ENCODE data around the gene MAD1L1.

Gene MAD1L1

DNA sequence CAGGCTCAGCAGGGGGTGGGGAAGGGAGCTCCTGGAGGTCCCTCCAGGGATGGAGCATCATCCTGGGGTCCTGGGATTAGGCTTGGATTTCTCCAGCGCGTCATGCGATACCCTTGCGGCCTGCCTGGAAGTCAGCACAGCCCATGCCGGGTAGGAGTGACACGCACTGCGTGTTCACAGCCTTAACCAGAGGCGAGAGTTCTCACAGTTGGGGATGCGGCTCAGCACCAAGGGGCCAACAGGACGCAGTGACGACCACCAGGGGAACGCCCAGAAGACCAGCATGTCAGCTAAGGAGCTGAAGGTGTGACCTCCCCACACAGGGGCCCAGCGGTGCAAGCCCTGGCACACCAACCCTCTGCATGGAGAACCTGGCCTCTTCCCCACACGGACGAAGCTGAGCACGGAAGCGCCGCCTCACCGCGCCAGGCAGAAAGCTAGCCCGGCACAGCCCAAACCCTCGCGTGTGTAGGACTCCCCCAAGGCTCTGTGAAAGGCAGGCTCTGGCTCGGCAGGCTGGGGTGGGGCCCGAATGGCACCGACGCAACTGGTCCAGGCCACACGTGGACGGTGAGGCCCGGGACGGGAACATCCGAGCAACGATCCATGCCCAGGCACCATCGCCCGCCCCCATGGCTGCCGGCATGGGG is 364.1 kb downstream of the MAD1L1 start:
- H3K36me3 ChIP-seq (ENCODE audit: low read depth): no peaks in the 10 kb centered on the region
- H3K4me3 ChIP-seq (ENCODE audit: severe bottlenecking): no peak overlapping the region
- H3K27me3 ChIP-seq (ENCODE audit: insufficient read depth, poor library complexity, severe bottlenecking): no peaks in the 10 kb centered on the region
- ATAC-seq (ENCODE audit: low read depth) (no peak), DNase-seq (ENCODE audit: low spot score) (no peak)
- H3K9me3 ChIP-seq (ENCODE audit: severe bottlenecking): no peaks in the 10 kb centered on the region
- H3K27ac ChIP-seq (ENCODE audit: poor library complexity, severe bottlenecking): no peak overlapping the region
- no peaks in the 10 kb centered on the region for H3K4me1 ChIP-seq (ENCODE audit: insufficient read depth, poor library complexity, severe bottlenecking)
- TF ChIP-seq, protein P1, sequence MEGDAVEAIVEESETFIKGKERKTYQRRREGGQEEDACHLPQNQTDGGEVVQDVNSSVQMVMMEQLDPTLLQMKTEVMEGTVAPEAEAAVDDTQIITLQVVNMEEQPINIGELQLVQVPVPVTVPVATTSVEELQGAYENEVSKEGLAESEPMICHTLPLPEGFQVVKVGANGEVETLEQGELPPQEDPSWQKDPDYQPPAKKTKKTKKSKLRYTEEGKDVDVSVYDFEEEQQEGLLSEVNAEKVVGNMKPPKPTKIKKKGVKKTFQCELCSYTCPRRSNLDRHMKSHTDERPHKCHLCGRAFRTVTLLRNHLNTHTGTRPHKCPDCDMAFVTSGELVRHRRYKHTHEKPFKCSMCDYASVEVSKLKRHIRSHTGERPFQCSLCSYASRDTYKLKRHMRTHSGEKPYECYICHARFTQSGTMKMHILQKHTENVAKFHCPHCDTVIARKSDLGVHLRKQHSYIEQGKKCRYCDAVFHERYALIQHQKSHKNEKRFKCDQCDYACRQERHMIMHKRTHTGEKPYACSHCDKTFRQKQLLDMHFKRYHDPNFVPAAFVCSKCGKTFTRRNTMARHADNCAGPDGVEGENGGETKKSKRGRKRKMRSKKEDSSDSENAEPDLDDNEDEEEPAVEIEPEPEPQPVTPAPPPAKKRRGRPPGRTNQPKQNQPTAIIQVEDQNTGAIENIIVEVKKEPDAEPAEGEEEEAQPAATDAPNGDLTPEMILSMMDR (IDR thresholded peaks at IDR 0.05; ENCODE audit: poor library complexity, severe bottlenecking): no peak

DNA sequence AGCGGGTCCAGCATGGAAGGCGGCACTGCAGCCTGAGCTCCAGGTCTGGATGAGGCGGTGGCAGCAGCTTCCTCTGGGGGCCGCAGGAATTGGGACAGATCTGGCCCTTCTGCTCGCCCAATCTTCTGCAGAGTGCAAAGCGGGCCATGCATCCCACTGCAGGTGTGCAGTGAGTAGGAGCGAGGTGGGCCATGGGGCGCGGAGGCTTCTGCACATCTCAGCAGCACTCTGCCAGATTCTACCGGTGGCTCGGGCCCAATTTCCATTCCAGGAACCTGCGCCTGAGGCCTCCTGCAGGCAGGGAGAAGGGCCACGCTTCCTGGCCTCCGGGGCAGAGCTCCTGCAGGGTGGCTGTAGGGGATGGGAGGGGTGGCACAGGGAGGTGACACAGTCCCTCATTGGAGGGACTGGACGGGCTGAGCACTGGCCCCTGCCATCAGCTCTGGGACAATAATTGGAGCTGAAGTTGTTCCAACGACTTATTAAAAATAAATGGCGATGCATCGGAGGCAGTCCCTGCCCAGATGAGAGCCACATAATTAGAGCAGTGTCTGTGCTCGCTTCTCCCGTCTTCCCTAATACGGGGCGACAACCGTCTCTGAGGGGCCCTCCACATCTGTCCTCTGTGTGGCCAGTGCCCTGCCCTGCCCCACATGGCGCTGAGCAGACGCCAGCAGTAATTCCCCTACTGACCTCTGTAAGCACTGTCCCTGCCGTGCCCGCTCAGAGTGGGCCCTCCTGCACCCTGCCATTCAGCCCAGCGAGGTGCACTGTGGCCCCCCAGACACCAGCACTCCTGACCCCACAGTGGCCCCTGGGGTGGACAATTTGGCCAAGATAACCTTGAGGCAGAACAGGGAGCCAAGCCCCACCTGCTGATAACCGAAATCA is 365.1 kb downstream of the MAD1L1 start:
- TF ChIP-seq, protein P1 (IDR thresholded peaks at IDR 0.05; ENCODE audit: poor library complexity, severe bottlenecking): no peak
- Histone ChIP-seq H3K27me3 (ENCODE audit: insufficient read depth, poor library complexity, severe bottlenecking) (no peaks in the 10 kb centered on the region), H3K4me3 (ENCODE audit: severe bottlenecking) (no peak overlapping the region), H3K36me3 (ENCODE audit: low read depth) (no peaks in the 10 kb centered on the region), H3K9me3 (ENCODE audit: severe bottlenecking) (no peaks in the 10 kb centered on the region), H3K27ac (ENCODE audit: poor library complexity, severe bottlenecking) (no peak overlapping the region), H3K4me1 (ENCODE audit: insufficient read depth, poor library complexity, severe bottlenecking) (no peaks in the 10 kb centered on the region)
- no peak for ATAC-seq (ENCODE audit: low read depth)
- DNase-seq (ENCODE audit: low spot score): no peak

DNA sequence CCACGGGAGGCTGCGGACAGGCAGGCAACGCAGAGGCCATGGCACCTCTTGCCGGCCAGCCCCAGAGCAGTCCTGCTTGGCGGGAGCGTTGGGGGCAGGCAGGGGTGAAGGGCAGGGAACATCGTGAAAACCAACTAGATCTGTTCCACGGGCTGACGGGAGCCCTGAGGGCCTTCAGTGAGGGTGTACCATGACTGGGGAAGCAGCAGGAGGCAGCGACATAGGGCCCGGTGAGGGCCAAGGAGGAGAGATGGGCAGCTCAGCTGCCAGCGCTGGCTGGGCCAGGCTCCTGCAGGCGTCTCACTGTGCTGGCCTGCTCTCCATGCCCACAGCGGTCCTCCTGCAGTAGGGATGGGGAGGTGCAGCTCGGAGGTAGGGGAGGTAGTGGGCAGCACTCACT is 366.1 kb downstream of the MAD1L1 start:
- DNase-seq (ENCODE audit: low spot score) (no peak), ATAC-seq (ENCODE audit: low read depth) (no peak)

DNA sequence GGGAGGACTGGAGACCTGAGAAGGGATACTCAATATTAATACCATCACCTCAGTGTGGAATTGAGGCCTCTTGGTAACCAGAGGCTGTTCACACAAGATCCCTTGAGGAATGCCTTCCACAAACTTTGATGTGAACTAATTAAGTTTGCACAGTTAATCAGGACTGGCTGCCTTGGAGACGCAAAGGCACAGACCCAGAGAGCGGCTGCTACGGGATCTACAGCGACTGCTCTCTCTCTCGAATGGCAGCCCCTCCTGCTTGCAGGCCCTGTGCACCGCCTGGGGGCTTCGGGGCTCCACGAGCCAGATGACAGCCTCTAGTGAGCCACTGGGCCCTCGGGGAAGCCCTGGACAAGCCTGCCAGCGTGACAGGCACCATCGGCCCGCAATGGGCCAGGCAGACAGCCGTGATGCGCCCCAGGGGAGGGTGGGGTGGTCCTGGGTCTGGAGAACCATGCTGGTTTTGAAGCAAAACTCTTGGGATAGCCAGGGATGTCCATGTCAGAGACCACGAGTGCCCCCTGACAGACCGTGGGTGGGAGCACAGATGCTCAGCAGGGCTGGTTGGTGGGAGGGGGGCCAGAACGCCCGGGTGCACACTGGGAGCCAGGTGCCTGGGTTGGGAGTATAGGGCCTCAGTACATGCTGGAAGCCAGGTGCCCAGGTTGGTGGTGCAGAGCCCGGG is 367.0 kb downstream of the MAD1L1 start:
- no peaks in the 10 kb centered on the region for H3K9me3 ChIP-seq (ENCODE audit: severe bottlenecking)
- no peak for ATAC-seq (ENCODE audit: low read depth)
- DNase-seq (ENCODE audit: low spot score): no peak
- no peaks in the 10 kb centered on the region for H3K4me1 ChIP-seq (ENCODE audit: insufficient read depth, poor library complexity, severe bottlenecking)
- TF ChIP-seq, protein P1 (IDR thresholded peaks at IDR 0.05; ENCODE audit: poor library complexity, severe bottlenecking): no peak
- no peak overlapping the region for H3K4me3 ChIP-seq (ENCODE audit: severe bottlenecking)
- no peaks in the 10 kb centered on the region for H3K36me3 ChIP-seq (ENCODE audit: low read depth)
- no peaks in the 10 kb centered on the region for H3K27me3 ChIP-seq (ENCODE audit: insufficient read depth, poor library complexity, severe bottlenecking)
- no peak overlapping the region for H3K27ac ChIP-seq (ENCODE audit: poor library complexity, severe bottlenecking)

More for the DNA sequence above, 366.1 kb downstream of the MAD1L1 start:
- Histone ChIP-seq H3K4me3 (ENCODE audit: severe bottlenecking) (no peak overlapping the region), H3K9me3 (ENCODE audit: severe bottlenecking) (no peaks in the 10 kb centered on the region), H3K27ac (ENCODE audit: poor library complexity, severe bottlenecking) (no peak overlapping the region), H3K4me1 (ENCODE audit: insufficient read depth, poor library complexity, severe bottlenecking) (no peaks in the 10 kb centered on the region), H3K36me3 (ENCODE audit: low read depth) (no peaks in the 10 kb centered on the region), H3K27me3 (ENCODE audit: insufficient read depth, poor library complexity, severe bottlenecking) (no peaks in the 10 kb centered on the region)
- TF ChIP-seq, protein P1 (IDR thresholded peaks at IDR 0.05; ENCODE audit: poor library complexity, severe bottlenecking): no peak

Data from RWPE2 (cell line).